Trophoblast cell (in vitro differentiated cells and primary cell): Measurements from ENCODE around the gene PNPLA7.
"Not testable (repeated sequence)": the region's sequence is repeated elsewhere in the genome, so short reads cannot be mapped to it uniquely, and the experiment has no call there.

ENCODE experiments used
- DNase-seq, 2 donors: peaks; one replicate each; pipeline ENCODE4 v3.0.0-alpha.2; 2016
- H2AFZ ChIP-seq: 2 replicates; pipeline ENCODE4 v1.6.1; 2013; ENCODE audit warnings: low read length, moderate library complexity, mild to moderate bottlenecking; ENCODE audit not compliant: insufficient read depth, poor library complexity
- H2AK5ac ChIP-seq: 2 replicates; pipeline ENCODE4 v1.6.1; 2013; ENCODE audit warnings: mild to moderate bottlenecking, low read length
- H2BK120ac ChIP-seq: 2 replicates; pipeline ENCODE4 v1.6.1; 2013; ENCODE audit warnings: low read length, mild to moderate bottlenecking, moderate library complexity; ENCODE audit not compliant: insufficient read depth, poor library complexity
- H2BK12ac ChIP-seq: 2 replicates; pipeline ENCODE4 v1.6.1; 2013; ENCODE audit warnings: mild to moderate bottlenecking, low read length, moderate library complexity
- H2BK5ac ChIP-seq: 2 replicates; pipeline ENCODE4 v1.6.1; 2013; ENCODE audit warnings: low read length, low read depth, moderate library complexity, mild to moderate bottlenecking; ENCODE audit not compliant: poor library complexity
- H3K14ac ChIP-seq: 2 replicates; pipeline ENCODE4 v1.6.1; 2013; ENCODE audit warnings: mild to moderate bottlenecking, low read length
- H3K18ac ChIP-seq: 2 replicates; pipeline ENCODE4 v1.6.1; 2013; ENCODE audit warnings: mild to moderate bottlenecking, low read length
- H3K23ac ChIP-seq: 2 replicates; pipeline ENCODE4 v1.6.1; 2013; ENCODE audit warnings: low read length
- H3K27ac ChIP-seq: 2 replicates; pipeline ENCODE4 v1.5.1; 2013; ENCODE audit warnings: low read depth, mild to moderate bottlenecking, inconsistent platforms, low read length, moderate library complexity
- H3K27me3 ChIP-seq: 2 replicates; pipeline ENCODE4 v1.6.1; 2013; ENCODE audit warnings: inconsistent platforms, mild to moderate bottlenecking, low read length, moderate library complexity; ENCODE audit not compliant: insufficient read depth
- H3K36me3 ChIP-seq, 2 experiments: 1 replicate in 1 of 2; 2 replicates in 1 of 2; pipeline ENCODE4 v1.6.1; 2013; ENCODE audit warnings: low read length in 2 of 2, mild to moderate bottlenecking in 2 of 2, moderate library complexity in 1 of 2; ENCODE audit not compliant: insufficient read depth in 2 of 2, control insufficient read depth in 1 of 2
- H3K4ac ChIP-seq: 2 replicates; pipeline ENCODE4 v1.6.1; 2013; ENCODE audit warnings: low read depth, mild to moderate bottlenecking, low read length, moderate library complexity
- H3K4me1 ChIP-seq, 2 experiments: 1 replicate in 1 of 2; 2 replicates in 1 of 2; pipeline ENCODE4 v1.6.1; 2013; ENCODE audit warnings: low read length in 2 of 2, mild to moderate bottlenecking in 2 of 2, moderate library complexity in 1 of 2; ENCODE audit not compliant: insufficient read depth in 2 of 2, control insufficient read depth in 1 of 2
- H3K4me2 ChIP-seq: 2 replicates; pipeline ENCODE4 v1.6.1; 2013; ENCODE audit warnings: inconsistent platforms, mild to moderate bottlenecking, low read length, moderate library complexity
- H3K4me3 ChIP-seq: 2 replicates; pipeline ENCODE4 v1.5.1; 2013; ENCODE audit warnings: mild to moderate bottlenecking, low read depth, low read length, inconsistent platforms
- H3K79me1 ChIP-seq: one replicate; pipeline ENCODE4 v1.6.1; 2013; ENCODE audit warnings: low read length
- H3K79me2 ChIP-seq: 2 replicates; pipeline ENCODE4 v1.6.1; 2013; ENCODE audit warnings: low read length, mild to moderate bottlenecking; ENCODE audit not compliant: control insufficient read depth, insufficient read depth, poor library complexity
- H3K9ac ChIP-seq: 2 replicates; pipeline ENCODE4 v1.6.1; 2013; ENCODE audit warnings: mild to moderate bottlenecking, low read length
- H3K9me3 ChIP-seq: 2 replicates; pipeline ENCODE4 v1.6.1; 2013; ENCODE audit warnings: low read depth, mild to moderate bottlenecking, control low read depth, inconsistent platforms, low read length; ENCODE audit not compliant: insufficient read depth
- H4K12ac ChIP-seq: 2 replicates; pipeline ENCODE4 v1.6.1; 2013; ENCODE audit warnings: low read depth, mild to moderate bottlenecking, low read length, moderate library complexity
- H4K8ac ChIP-seq: 2 replicates; pipeline ENCODE4 v1.6.1; 2013; ENCODE audit warnings: low read depth, mild to moderate bottlenecking, low read length, moderate library complexity
- H4K91ac ChIP-seq: one replicate; pipeline ENCODE4 v1.6.1; 2013; ENCODE audit warnings: low read depth, mild to moderate bottlenecking, low read length, moderate library complexity
- WGBS: extraction: QIAGEN DNeasy Blood & Tissue Kit; methylation state at CpG from one replicate; pipeline ENCODE4 v1.1.7; 2013; ENCODE audit warnings: missing lambda C conversion rate; ENCODE audit not compliant: insufficient read length, insufficient coverage; ENCODE audit errors: extremely low coverage; 5-methylcytosine and 5-hydroxymethylcytosine counted together

The PNPLA7 gene

DNA sequence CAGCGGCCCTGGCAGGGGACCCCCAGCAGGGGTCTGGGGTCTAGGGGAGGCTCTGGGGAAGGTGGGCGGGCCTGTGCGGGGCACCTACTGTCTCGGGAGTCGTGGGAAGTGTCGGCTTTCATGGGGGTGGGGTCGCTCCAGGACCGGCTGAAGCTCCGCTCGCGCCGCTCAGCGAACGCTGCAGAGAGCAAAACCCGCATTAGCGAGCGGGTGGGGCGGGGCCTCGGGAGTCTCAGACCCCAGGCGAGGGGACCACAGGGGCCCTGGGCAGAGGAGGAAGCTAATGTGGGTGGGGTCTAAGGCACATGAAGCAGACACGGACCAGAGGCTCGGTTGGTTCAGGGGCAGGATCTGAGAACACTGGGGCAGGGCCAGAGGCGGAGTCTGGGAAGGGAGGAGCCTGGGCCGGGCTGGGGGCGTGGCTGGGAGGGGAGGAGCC, 96.5 kb downstream of the PNPLA7 start:
- Histone ChIP-seq H3K36me3 (peaks cover 24 to 36% of the 10 kb centered on the region in 2 experiments), H2AFZ (peak overlapping the region; percentile 37), H2BK120ac (no peak overlapping the region), H2AK5ac (no peak overlapping the region), H3K4me1 (peaks cover 17 to 22% of the 10 kb centered on the region in 2 experiments), H3K4ac (no peak overlapping the region), H3K4me2 (peak overlapping the region; percentile 76), H2BK5ac (no peak overlapping the region), H3K79me1 (peaks cover 6% of the 10 kb centered on the region), H3K27me3 (no peaks in the 10 kb centered on the region), H2BK12ac (no peak overlapping the region), H4K8ac (peak overlapping the region; percentile 83), H3K79me2 (peaks cover 2% of the 10 kb centered on the region), H3K27ac (no peak overlapping the region), H3K18ac (no peak overlapping the region), H4K91ac (no peak overlapping the region), H3K23ac (no peak overlapping the region), H4K12ac (peak overlapping the region; percentile 43), H3K14ac (no peak overlapping the region), H3K4me3 (peak overlapping the region; percentile 56), H3K9me3 (peaks cover 2% of the 10 kb centered on the region), H3K9ac (no peak overlapping the region)
- peak; percentile 57 to 70 for DNase-seq
- WGBS: no CpG with 5 or more reads among the region's 25 CpGs

DNA sequence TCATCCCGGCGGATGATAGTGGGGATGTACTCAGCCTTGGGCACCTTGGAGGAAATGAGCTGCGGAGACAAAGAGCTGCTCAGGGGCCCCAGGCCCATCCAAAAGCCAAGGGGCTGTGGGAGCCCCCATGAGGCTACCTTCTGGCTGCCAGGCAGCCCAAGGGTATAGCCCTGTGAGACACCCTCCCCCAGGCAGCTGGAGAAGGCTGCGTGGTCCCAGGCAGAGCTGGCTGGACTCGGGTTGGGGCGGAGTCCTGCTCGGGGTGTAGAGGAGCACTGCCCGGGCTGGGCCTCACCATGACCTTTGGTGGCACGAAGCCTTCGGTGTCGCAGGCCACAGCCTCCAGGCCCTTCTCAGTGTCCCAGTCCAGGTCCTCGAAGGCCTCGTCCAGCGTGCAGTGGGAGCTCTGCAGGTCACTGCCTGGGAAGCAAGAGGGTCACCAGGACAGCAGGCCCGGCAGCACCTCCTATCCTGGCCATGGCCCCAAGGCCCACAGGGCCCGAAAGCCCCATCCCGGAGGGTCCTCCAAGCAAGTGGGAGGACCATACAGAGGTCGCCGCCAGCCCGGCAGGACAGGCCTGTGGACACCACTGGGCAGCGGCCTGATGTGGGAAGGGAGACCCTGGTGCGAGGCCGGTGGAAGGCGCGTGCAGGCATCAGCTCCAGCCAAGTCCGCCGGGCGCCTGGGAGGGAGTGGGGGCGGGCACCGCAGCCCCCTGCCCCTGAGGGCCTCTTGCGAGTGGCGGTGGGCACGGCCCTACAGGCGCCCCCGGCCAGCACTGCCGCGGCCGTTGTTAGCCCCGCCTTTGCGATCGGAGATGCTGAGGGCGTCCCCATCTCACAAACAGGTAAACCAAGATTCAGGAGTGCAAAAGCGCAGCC, 97.2 kb downstream of the PNPLA7 start:
- Histone ChIP-seq H4K8ac (peak overlapping the region; percentile 28), H3K27ac (no peak overlapping the region), H3K4me3 (no peak overlapping the region), H3K79me1 (peaks cover 3% of the 10 kb centered on the region), H4K12ac (peak overlapping the region; percentile 43), H3K36me3 (peaks cover 24 to 39% of the 10 kb centered on the region in 2 experiments), H2BK120ac (no peak overlapping the region), H3K14ac (no peak overlapping the region), H3K9me3 (peaks cover 2% of the 10 kb centered on the region), H3K18ac (no peak overlapping the region), H2AFZ (no peak overlapping the region), H2BK12ac (no peak overlapping the region), H3K4ac (no peak overlapping the region), H3K4me1 (peaks cover 10 to 15% of the 10 kb centered on the region in 2 experiments), H3K4me2 (peak overlapping the region; percentile 76), H3K9ac (no peak overlapping the region), H3K79me2 (no peaks in the 10 kb centered on the region), H3K27me3 (no peaks in the 10 kb centered on the region), H4K91ac (no peak overlapping the region), H2BK5ac (no peak overlapping the region), H2AK5ac (peak overlapping the region; percentile 50), H3K23ac (no peak overlapping the region)
- no CpG with 5 or more reads among the region's 43 CpGs for WGBS
- DNase-seq: no peak

DNA sequence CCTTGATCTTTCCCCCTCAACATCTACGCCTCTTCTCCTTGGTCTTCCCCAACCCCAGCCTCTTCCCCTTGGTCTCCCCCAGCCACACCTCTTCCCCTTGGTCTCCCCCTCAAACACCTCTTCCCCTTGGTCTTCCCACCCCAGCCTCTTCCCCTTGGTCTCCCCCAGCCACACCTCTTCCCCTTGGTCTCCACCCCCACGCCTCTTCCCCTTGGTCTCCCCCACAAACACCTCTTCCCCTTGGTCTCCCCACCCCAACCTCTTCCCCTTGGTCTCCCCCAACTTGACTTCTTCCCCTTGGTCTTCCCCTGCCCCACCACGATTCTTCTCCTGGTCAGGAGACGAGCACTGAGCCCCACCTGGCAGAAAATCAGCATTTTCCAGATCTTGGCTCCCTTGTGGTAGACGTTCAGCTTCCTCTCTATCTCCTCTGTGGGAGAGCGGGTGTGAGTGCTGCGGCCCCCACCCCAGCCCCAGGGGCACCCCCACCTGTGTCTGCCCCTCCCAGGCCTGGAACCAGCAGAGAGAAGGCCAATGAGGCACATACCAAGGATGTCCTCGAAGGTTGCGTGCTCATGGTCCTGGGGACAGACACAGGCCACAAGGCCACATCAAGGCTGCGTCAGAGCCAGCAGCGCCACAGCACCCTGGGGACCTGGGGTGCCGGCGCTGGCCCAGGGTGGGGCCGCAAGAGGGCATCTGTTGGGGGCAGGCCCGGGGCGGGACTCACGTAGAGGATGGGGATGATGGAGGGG, 98.0 kb downstream of the PNPLA7 start:
- no peak overlapping the region for H3K18ac ChIP-seq
- H3K27me3 ChIP-seq: no peaks in the 10 kb centered on the region
- no peak overlapping the region for H2AK5ac ChIP-seq
- no peak overlapping the region for H4K12ac ChIP-seq
- H3K14ac ChIP-seq: no peak overlapping the region
- H2BK120ac ChIP-seq: no peak overlapping the region
- no peak overlapping the region for H3K9ac ChIP-seq
- H3K23ac ChIP-seq: no peak overlapping the region
- H3K36me3 ChIP-seq: peaks cover 23 to 33% of the 10 kb centered on the region in 2 experiments
- 100% methylated on average over 1 of the region's 17 CpGs for WGBS
- H3K27ac ChIP-seq: no peak overlapping the region
- no peak overlapping the region for H4K8ac ChIP-seq
- H3K79me2 ChIP-seq: no peaks in the 10 kb centered on the region
- H3K4me2 ChIP-seq: no peak overlapping the region
- H4K91ac ChIP-seq: no peak overlapping the region
- no peak overlapping the region for H3K4ac ChIP-seq
- H2AFZ ChIP-seq: no peak overlapping the region
- peaks cover 9 to 15% of the 10 kb centered on the region in 2 experiments for H3K4me1 ChIP-seq
- no peak overlapping the region for H2BK5ac ChIP-seq
- H2BK12ac ChIP-seq: no peak overlapping the region
- no peak overlapping the region for H3K4me3 ChIP-seq
- peaks cover 3% of the 10 kb centered on the region for H3K79me1 ChIP-seq
- DNase-seq: no peak
- H3K9me3 ChIP-seq: peaks cover 3% of the 10 kb centered on the region

DNA sequence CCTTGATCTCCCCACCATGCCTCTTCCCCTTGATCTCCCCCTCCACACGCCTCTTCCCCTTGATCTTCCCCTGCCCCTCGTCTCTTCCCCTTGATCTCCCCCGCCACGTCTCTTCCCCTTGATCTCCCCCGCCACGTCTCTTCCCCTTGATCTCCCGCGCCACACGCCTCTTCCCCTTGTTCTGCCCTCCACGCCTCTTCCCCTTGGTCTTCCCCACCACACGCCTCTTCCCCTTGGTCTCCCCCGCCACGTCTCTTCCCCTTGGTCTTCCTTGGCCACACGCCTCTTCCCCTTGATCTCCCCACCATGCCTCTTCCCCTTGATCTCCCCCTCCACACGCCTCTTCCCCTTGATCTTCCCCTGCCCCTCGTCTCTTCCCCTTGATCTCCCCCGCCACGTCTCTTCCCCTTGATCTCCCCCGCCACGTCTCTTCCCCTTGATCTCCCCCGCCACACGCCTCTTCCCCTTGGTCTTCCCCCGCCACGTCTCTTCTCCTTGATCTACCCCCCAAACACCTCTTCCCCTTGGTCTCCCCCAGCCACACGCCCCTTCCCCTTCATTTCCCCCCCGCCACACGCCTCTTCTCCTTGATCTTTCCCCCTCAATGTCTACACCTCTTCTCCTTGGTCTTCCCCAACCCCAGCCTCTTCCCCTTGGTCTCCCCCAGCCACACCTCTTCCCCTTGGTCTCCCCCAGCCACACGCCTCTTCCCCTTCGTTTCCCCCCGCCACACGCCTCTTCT, 98.8 kb downstream of the PNPLA7 start:
- Histone ChIP-seq H3K4me1 (peaks cover 9 to 15% of the 10 kb centered on the region in 2 experiments), H3K36me3 (peaks cover 21 to 29% of the 10 kb centered on the region in 2 experiments)
- not testable (repeated sequence) for H3K27ac ChIP-seq, H3K4me3 ChIP-seq, H4K8ac ChIP-seq, H2AK5ac ChIP-seq, H3K27me3 ChIP-seq, H2BK5ac ChIP-seq, H3K18ac ChIP-seq, H3K23ac ChIP-seq, H3K79me1 ChIP-seq, H2AFZ ChIP-seq, H4K12ac ChIP-seq, H3K9ac ChIP-seq, H3K4ac ChIP-seq, H2BK12ac ChIP-seq, H3K9me3 ChIP-seq, H2BK120ac ChIP-seq, H4K91ac ChIP-seq, DNase-seq, H3K14ac ChIP-seq, H3K79me2 ChIP-seq, H3K4me2 ChIP-seq
- 100% methylated on average over 3 of the region's 31 CpGs for WGBS
